ENCODE measurements around the gene ADCY7. TPM values are rescaled to one million over a fixed set of nuclear protein-coding genes. Genes with fewer than 3 reads are reported as not detected.

ADCY7 gene
- total and polyA plus RNA-seq, 9 of the 15 experiments (the other 6 are each of a cell fraction or from before 2014, with no cell fraction given) = 2.3 to 108 (median 28.6) TPM

DNA sequence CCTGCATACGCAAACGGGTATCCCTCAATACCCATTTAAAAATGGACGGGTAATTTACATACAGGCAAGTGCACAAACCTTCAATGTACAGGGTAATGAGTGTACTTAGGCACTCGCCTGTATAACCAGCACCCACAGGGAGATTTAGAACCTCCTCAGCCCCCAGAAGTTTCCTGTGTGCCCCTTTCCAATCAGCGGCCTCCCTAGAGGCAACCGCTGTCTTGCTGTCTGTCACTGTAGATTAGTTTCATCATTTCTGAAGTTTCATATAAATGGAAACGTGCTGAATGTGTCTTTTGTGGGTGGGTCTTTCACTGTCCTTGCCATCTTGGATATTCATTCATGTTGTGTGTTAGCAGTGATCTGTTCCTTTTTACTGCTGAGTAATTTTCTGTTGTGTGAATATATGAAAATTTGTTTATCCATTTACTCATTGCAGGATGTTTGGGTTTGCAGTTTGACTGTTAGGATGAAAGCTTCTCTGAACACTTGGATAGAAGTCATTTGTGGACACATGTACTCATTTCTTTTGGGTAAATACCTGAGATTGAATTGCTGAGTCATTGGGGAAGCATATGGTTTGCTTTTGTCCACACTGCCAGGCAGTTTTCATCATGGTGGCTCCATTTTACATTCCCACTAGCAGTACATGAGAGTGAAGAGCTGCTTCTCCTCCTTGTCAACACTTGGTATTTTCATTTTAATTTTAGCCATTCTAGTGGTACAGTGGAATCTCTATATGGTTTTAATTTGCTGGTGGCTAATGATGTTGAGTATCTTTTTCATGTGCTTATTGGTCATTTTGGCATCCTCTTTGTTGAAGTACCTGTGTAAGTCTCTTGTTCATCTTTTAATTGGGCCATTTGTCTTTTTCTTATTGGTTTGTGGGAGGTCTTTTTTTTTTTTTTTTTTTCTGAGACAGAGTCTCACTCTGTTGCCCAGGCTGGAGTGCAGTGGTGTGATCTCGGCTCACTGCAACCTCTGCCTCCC, 2.1 kb upstream of the ADCY7 start (continued):
- TF ChIP-seq KAT2B (IDR thresholded peaks at IDR 0.05; ENCODE audit: low read depth, low read length) (no peak), ZNF282 (CRISPR knock-in tag; IDR thresholded peaks at IDR 0.05) (no peak), FIP1L1 (IDR thresholded peaks at IDR 0.05; ENCODE audit: low read depth, low read length, poor library complexity, severe bottlenecking) (no peak), HDAC2 (IDR thresholded peaks at IDR 0.05) (peak; percentile 40; the same call in 1 of the 2 replicates), NCOR1 (IDR thresholded peaks at IDR 0.05) (0 out of 2 replicates have a peak, but pooled peaks have one; percentile 6), BHLHE40 (IDR thresholded peaks at IDR 0.05; ENCODE audit: low read length) (no peak; the same call in 1 of the 2 replicates), ZNF699 (CRISPR knock-in tag; IDR thresholded peaks at IDR 0.05; ENCODE audit: insufficient replicate concordance) (no peak), MTA2 (IDR thresholded peaks at IDR 0.05; ENCODE audit: low read depth) (no peak), DPF2 (IDR thresholded peaks at IDR 0.05) (peak; percentile 20; the same call in 1 of the 2 replicates), ZNF224 (CRISPR knock-in tag; IDR thresholded peaks at IDR 0.05) (no peak), NCOA6 (IDR thresholded peaks at IDR 0.05) (no peak), ZKSCAN8 (CRISPR knock-in tag; IDR thresholded peaks at IDR 0.05) (peak; percentile 52; the same call in 1 of the 2 replicates), JUN (IDR thresholded peaks at IDR 0.05; ENCODE audit: borderline replicate concordance, low read depth, low read length) (no peak), JUN (CRISPR knock-in tag; IDR thresholded peaks at IDR 0.05; ENCODE audit: borderline replicate concordance) (no peak), SOX6 (IDR thresholded peaks at IDR 0.05) (no peak), SMARCA5 (IDR thresholded peaks at IDR 0.05) (peak; percentile 78; the same call in 1 of the 2 replicates), NEUROD1 (IDR thresholded peaks at IDR 0.05; ENCODE audit: borderline replicate concordance, low read depth, low read length, partially characterized antibody) (no peak)
- TF ChIP-seq, protein P1, sequence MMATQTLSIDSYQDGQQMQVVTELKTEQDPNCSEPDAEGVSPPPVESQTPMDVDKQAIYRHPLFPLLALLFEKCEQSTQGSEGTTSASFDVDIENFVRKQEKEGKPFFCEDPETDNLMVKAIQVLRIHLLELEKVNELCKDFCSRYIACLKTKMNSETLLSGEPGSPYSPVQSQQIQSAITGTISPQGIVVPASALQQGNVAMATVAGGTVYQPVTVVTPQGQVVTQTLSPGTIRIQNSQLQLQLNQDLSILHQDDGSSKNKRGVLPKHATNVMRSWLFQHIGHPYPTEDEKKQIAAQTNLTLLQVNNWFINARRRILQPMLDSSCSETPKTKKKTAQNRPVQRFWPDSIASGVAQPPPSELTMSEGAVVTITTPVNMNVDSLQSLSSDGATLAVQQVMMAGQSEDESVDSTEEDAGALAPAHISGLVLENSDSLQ (IDR thresholded peaks at IDR 0.05) = peak; percentile 61
- TF ChIP-seq, protein P2, sequence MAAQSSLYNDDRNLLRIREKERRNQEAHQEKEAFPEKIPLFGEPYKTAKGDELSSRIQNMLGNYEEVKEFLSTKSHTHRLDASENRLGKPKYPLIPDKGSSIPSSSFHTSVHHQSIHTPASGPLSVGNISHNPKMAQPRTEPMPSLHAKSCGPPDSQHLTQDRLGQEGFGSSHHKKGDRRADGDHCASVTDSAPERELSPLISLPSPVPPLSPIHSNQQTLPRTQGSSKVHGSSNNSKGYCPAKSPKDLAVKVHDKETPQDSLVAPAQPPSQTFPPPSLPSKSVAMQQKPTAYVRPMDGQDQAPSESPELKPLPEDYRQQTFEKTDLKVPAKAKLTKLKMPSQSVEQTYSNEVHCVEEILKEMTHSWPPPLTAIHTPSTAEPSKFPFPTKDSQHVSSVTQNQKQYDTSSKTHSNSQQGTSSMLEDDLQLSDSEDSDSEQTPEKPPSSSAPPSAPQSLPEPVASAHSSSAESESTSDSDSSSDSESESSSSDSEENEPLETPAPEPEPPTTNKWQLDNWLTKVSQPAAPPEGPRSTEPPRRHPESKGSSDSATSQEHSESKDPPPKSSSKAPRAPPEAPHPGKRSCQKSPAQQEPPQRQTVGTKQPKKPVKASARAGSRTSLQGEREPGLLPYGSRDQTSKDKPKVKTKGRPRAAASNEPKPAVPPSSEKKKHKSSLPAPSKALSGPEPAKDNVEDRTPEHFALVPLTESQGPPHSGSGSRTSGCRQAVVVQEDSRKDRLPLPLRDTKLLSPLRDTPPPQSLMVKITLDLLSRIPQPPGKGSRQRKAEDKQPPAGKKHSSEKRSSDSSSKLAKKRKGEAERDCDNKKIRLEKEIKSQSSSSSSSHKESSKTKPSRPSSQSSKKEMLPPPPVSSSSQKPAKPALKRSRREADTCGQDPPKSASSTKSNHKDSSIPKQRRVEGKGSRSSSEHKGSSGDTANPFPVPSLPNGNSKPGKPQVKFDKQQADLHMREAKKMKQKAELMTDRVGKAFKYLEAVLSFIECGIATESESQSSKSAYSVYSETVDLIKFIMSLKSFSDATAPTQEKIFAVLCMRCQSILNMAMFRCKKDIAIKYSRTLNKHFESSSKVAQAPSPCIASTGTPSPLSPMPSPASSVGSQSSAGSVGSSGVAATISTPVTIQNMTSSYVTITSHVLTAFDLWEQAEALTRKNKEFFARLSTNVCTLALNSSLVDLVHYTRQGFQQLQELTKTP (IDR thresholded peaks at IDR 0.05; ENCODE audit: low read depth in 1 of 2, partially characterized antibody in 2 of 2) = no peak
- TF ChIP-seq, protein P3, sequence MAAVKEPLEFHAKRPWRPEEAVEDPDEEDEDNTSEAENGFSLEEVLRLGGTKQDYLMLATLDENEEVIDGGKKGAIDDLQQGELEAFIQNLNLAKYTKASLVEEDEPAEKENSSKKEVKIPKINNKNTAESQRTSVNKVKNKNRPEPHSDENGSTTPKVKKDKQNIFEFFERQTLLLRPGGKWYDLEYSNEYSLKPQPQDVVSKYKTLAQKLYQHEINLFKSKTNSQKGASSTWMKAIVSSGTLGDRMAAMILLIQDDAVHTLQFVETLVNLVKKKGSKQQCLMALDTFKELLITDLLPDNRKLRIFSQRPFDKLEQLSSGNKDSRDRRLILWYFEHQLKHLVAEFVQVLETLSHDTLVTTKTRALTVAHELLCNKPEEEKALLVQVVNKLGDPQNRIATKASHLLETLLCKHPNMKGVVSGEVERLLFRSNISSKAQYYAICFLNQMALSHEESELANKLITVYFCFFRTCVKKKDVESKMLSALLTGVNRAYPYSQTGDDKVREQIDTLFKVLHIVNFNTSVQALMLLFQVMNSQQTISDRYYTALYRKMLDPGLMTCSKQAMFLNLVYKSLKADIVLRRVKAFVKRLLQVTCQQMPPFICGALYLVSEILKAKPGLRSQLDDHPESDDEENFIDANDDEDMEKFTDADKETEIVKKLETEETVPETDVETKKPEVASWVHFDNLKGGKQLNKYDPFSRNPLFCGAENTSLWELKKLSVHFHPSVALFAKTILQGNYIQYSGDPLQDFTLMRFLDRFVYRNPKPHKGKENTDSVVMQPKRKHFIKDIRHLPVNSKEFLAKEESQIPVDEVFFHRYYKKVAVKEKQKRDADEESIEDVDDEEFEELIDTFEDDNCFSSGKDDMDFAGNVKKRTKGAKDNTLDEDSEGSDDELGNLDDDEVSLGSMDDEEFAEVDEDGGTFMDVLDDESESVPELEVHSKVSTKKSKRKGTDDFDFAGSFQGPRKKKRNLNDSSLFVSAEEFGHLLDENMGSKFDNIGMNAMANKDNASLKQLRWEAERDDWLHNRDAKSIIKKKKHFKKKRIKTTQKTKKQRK (IDR thresholded peaks at IDR 0.05; ENCODE audit: borderline replicate concordance, low read depth, low read length) = no peak
